C4-2B (cell line): ENCODE measurements around the gene OMG.

Experiments used
- CTCF ChIP-seq: fragments of 450-650 bp; conservative IDR thresholded peaks from 2 replicates; pipeline ENCODE4 v1.5.1; 2017; ENCODE audit warnings: mild to moderate bottlenecking
- ZFX ChIP-seq: fragments of 450-650 bp; IDR thresholded peaks from 2 replicates; pipeline ENCODE4 v1.6.1; 2017

- TF ChIP-seq CTCF (no peak), ZFX (no peak)
Measured at GRCh38 chr17:31275116-31275515, 21.9 kb downstream of the OMG start.
